ENCODE data around the gene APOL6. TPM values are rescaled to one million over a fixed set of nuclear protein-coding genes. Genes with fewer than 3 reads are reported as not detected.

Gene APOL6
- total RNA-seq, 1 donor from 2014 or later, result not detected

- Mint-ChIP-seq H3K27me3 (ENCODE audit: insufficient read depth, low read depth) (peaks cover 7% of the 10 kb centered on the region), H3K36me3 (no peaks in the 10 kb centered on the region), H3K4me3 (no peak overlapping the region), H3K27ac (peak overlapping the region; percentile 88), H3K9me3 (no peaks in the 10 kb centered on the region), H3K4me1 (peaks cover 21% of the 10 kb centered on the region)
- Histone ChIP-seq H3K9me3 (ENCODE audit: low read depth) (no peaks in the 10 kb centered on the region), H4K20me1 (ENCODE audit: low read depth) (no peaks in the 10 kb centered on the region), H3K36me3 (no peaks in the 10 kb centered on the region), H3K4me1 (peaks cover 5% of the 10 kb centered on the region), H3K4me2 (no peak overlapping the region), H3K27ac (no peak overlapping the region), H3K27me3 (no peaks in the 10 kb centered on the region), H3K79me2 (ENCODE audit: low read depth) (no peaks in the 10 kb centered on the region), H3K9ac (no peak overlapping the region), H3K4me3 (no peak overlapping the region), H2AFZ (replicated peaks) (no peak overlapping the region), H3F3A (ENCODE audit: low read depth) (peaks cover 11% of the 10 kb centered on the region)
- no peak for DNase-seq (ENCODE audit: low spot score)
- TF ChIP-seq CTCF (IDR thresholded peaks at IDR 0.05) (no peak), EZH2 (IDR thresholded peaks at IDR 0.05) (no peak), EZH2phosphoT487 (IDR thresholded peaks at IDR 0.05) (no peak)
Measured at GRCh38 chr22:35605369-35605680, 42.9 kb upstream of the APOL6 start.

- Mint-ChIP-seq H3K4me3 (no peak overlapping the region), H3K9me3 (no peaks in the 10 kb centered on the region), H3K27ac (peak overlapping the region; percentile 83), H3K27me3 (ENCODE audit: insufficient read depth, low read depth) (peaks cover 9% of the 10 kb centered on the region), H3K36me3 (no peaks in the 10 kb centered on the region), H3K4me1 (peaks cover 21% of the 10 kb centered on the region)
- Histone ChIP-seq H3K9ac (no peak overlapping the region), H3K4me1 (peaks cover 5% of the 10 kb centered on the region), H3K9me3 (ENCODE audit: low read depth) (no peaks in the 10 kb centered on the region), H3K4me3 (no peak overlapping the region), H3K27ac (no peak overlapping the region), H3F3A (ENCODE audit: low read depth) (peaks cover 9% of the 10 kb centered on the region), H3K36me3 (no peaks in the 10 kb centered on the region), H3K4me2 (no peak overlapping the region), H3K27me3 (no peaks in the 10 kb centered on the region), H2AFZ (replicated peaks) (no peak overlapping the region), H3K79me2 (ENCODE audit: low read depth) (no peaks in the 10 kb centered on the region), H4K20me1 (ENCODE audit: low read depth) (no peaks in the 10 kb centered on the region)
- no peak for TF ChIP-seq CTCF (IDR thresholded peaks at IDR 0.05)
- no peak for DNase-seq (ENCODE audit: low spot score)
Measured at GRCh38 chr22:35605851-35606481, 42.3 kb upstream of the APOL6 start.

GRCh38 chr22:35606916-35607315 lies 41.3 kb upstream of the APOL6 start:
- Histone ChIP-seq H2AFZ (replicated peaks) (no peak overlapping the region), H3K27ac (no peak overlapping the region)
- H3K4me3 Mint-ChIP-seq, result no peak overlapping the region

More at GRCh38 chr22:35606916-35607315, 41.3 kb upstream of the APOL6 start:
- H3K79me2 ChIP-seq (ENCODE audit: low read depth), result no peaks in the 10 kb centered on the region
- no peaks in the 10 kb centered on the region for H3K36me3 ChIP-seq
- H3F3A ChIP-seq (ENCODE audit: low read depth), result no peaks in the 10 kb centered on the region
- H3K4me1 ChIP-seq, result peaks cover 5% of the 10 kb centered on the region
- no peaks in the 10 kb centered on the region for H3K9me3 ChIP-seq (ENCODE audit: low read depth)
- Mint-ChIP-seq H3K36me3 (no peaks in the 10 kb centered on the region), H3K27me3 (ENCODE audit: insufficient read depth, low read depth) (peaks cover 9% of the 10 kb centered on the region), H3K9me3 (no peaks in the 10 kb centered on the region), H3K27ac (peak overlapping the region; percentile 83), H3K4me1 (peaks cover 21% of the 10 kb centered on the region)
- H3K9ac ChIP-seq, result no peak overlapping the region
- no peak for DNase-seq (ENCODE audit: low spot score)
- H3K4me3 ChIP-seq, result no peak overlapping the region
- no peak overlapping the region for H3K4me2 ChIP-seq
- TF ChIP-seq EZH2 (IDR thresholded peaks at IDR 0.05) (no peak), CTCF (IDR thresholded peaks at IDR 0.05) (no peak), EZH2phosphoT487 (IDR thresholded peaks at IDR 0.05) (no peak)
- no peaks in the 10 kb centered on the region for H3K27me3 ChIP-seq
- H4K20me1 ChIP-seq (ENCODE audit: low read depth), result no peaks in the 10 kb centered on the region
